ENCODE data around the gene PLCG2.

PLCG2 gene

DNA sequence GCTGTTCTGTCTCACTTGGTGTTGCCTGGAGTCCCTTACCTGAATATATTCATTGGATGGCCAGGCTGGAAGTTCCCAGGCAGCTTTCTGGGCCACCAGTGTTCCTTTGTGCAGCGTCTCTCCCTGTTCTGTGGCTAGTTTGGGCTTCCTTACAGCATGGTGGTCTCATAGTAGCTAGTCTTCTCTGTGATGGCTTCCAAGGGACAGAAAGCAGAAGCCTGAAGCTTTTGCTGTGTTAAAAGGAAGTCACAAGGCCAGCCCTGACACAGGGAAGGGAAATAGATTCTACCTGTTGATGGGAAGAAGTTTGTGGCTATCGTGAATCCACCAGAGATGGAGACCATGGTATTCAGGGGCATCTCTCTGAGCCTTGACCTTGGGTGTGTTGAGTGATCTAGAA is 34.6 kb downstream of the PLCG2 start:
- DNase-seq (ENCODE audit: insufficient read length, low spot score) (no peak), FAIRE-seq (no peak)

DNA sequence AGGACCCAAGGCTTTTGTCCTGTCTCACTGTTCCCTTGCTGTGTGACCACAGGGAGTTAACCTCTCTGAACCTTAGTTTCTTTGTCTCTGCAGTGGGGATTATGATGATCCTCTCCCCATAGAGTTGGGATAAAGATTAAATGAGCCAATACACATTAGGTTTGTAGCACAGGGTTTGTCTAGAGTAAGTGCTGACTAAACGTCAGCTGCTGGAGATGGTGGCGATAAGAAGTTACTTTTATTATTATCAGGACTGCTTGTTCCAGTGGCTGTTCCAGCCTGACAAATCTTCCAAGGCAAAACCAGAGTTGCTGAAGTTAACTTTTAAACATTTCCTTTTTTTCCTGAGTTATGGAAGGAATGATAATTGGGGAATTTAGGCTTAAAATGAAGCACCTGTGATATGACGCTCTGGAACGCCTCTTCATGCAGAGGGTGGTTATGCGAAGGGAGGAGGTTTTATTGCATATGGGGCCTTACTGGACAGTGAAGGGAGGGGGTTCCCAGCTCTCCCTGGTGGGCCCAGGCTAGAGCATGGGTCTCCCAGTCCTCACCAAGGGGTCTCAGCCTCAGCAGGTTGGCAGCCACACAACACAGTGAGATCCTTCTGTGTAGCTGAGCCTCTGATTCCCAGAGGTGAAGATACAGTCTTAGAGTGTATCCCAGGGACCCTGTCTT is 35.8 kb downstream of the PLCG2 start:
- no peak for DNase-seq (ENCODE audit: insufficient read length, low spot score)
- no peak for FAIRE-seq

DNA sequence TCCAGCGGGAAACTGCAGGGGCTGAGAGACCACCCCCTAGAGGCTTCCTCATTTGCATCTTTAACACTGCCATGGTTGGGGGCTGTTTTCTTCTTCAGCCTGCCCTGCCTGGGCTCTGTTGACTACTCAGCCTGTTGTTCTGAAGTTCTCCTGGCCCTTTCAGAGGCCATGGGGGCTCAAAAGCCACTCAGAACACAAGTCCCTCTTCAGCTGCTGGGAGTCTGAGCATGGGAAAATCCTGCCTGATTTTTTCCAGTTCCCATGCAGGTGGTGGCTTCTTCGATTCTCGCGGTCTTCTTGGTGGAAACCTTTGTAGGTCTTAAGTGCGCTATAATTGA is 36.3 kb downstream of the PLCG2 start:
- DNase-seq (ENCODE audit: insufficient read length, low spot score): no peak
- no peak for FAIRE-seq

DNA sequence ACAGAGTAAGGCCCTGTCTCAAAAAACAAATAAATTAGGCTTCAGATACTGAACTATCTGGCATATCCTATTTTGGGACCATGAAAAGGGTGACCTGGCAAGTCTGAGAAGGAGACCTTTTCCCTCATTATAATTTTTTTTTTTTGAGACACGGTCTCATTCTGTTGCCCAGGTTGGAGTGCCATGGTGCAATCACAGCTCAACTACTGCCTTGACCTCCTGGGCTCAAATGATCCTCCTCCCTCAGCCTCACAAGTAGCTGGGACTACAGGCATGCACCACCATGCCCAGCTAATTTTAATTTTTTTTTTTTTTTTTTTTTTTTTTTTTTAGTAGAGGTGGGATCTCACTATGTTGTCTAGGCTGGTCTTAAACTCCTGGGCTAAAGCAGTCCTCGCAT is 37.3 kb downstream of the PLCG2 start:
- DNase-seq (ENCODE audit: insufficient read length, low spot score) (no peak), FAIRE-seq (no peak)

DNA sequence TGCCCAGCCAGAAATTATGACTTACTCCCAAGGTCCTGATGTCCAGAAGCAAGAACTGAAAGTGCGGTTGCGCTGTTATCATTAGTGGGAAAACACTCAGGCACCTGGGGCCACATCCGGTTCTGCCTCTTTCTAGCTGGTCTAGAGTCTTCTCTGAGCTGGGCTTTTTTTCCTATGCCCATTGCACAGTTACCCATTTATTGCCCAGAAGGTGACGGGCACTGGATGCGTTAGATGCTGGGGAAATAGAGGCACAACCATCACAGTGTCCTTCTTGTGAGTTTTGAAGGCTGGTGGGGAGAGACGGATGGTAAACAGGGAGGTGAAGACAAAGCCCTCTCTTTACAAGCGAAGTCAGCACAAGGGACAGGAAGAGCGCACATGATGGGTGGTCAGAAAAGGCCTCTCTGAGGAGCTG is 37.7 kb downstream of the PLCG2 start:
- no peak for FAIRE-seq
- no peak for DNase-seq (ENCODE audit: insufficient read length, low spot score)

DNA sequence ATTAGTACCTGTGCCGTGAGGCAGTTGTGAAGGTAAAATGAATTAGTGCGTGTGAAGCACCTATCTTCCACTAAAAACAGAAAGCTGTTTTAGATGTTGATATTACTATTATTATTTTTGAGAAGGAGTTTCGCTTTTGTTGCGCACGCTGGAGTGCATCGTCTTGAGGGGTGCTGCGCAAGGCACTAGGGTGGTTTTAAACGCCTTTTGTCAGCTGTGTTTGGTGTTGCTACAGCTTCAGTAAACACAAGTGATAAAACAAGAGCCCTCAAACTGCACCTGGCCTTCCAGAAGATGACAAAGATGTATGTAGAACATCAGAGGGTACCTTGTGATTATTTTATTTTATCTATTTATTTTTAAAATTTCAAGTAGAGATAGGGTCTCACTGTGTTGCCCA is 38.2 kb downstream of the PLCG2 start:
- FAIRE-seq (no peak), DNase-seq (ENCODE audit: insufficient read length, low spot score) (no peak)

DNA sequence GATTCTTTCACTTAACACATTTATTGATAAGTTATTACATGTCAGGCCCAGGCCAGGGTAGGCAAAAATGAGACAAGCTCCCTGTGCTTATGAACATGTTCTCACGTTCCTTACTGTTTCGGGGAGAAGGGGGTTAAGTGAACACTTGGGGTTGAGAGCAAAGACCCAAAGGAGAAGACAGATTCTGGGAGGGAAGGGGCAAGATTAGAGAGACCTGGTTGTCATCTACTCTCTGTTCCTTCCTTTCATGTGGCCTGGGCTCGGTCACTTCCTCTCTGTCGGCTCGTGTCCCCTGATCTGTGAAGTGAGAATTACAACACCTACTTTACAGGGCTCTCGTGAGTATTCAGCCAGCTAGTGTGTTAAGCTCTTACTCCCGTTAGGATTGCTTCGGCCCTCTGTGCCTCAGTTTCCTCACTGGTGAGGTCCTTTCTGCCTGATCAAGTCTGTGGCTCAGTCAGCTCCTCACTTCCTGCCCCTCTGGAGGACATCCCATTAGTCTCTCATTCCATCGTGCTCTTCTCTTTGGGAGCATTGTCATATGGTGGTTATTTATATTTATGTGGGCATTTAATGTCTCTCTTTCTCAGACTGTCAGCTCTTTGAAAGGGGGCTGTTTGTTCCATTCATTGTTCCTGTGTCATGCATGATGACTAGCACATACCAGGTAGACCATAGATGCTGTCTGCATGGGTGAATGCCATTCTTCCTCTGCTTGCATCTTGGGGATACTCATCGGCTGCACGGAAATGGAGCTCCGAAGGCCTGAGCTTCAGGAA is 38.9 kb downstream of the PLCG2 start:
- no peak for FAIRE-seq
- DNase-seq (ENCODE audit: insufficient read length, low spot score): no peak

DNA sequence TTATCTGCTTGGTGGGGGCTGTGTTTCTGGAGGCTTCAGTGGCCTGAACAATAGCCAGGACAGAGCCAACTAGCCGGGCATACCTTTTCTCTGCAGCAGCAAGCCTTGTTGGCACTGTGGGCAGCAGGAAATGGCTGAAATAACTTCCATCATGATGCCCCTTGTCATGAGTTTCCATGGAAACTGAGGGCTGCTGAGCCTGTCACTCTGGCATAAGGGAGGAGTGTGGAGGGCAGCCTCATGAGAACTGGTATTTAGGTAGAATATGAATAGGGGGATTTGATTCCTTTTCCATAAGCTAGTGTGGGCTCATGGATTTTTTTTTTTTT is 39.4 kb downstream of the PLCG2 start:
- no peak for DNase-seq (ENCODE audit: insufficient read length, low spot score)
- FAIRE-seq: no peak

DNA sequence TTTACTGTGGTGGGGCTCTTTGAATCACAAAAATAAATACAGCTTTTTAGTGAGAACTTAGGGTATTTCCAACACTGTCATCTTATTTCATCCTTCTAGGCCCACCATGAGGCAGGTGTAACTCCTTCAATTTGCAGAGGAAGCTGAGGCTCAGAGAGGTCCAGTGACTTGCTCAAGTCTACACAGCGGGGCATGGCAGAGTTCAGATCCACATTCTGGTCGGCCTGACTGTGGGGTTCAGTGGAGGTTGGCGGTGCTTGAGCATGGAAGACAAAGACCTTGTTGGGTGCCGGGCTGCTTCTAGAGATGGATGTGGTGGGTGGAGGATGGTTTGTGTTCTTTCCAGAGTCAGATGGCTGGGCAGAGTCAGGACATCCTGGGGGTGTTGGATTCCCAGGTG is 39.8 kb downstream of the PLCG2 start:
- DNase-seq (ENCODE audit: insufficient read length, low spot score): no peak
- FAIRE-seq: no peak

DNA sequence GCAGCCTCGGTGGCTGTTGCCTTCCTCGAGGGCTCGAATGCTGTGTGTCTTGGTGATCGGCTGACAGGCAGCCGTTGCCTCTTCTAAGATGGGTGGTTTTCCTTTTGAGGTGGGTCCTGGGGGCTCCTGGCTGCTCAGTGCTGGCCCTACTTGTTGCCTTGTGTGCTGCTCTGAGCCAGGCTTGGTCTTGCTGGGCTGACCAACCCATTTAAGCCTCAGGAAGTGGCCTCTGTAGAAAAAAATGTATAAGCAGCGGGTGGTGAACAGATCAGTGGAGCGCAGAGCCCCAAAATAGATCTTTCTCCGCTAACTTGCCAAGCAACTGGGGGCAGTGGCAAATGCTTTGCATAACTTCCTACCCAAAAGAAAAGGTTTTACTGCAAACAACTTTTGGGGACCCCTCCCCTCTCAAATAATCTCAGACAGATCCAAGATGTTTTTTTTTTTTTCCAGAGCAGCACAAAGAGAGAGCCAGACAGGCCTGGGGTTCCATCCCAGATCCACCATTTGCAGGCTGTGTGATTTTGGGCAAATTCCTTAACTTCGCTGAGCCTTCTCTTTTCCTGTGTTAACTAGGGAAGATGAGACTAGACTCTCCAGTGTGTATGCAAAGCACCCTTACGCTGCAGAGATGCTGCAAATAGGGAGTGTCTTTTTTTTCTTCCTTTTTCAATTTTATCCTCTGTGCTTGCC is 42.5 kb downstream of the PLCG2 start:
- FAIRE-seq (no peak), DNase-seq (ENCODE audit: insufficient read length, low spot score) (no peak)

DNA sequence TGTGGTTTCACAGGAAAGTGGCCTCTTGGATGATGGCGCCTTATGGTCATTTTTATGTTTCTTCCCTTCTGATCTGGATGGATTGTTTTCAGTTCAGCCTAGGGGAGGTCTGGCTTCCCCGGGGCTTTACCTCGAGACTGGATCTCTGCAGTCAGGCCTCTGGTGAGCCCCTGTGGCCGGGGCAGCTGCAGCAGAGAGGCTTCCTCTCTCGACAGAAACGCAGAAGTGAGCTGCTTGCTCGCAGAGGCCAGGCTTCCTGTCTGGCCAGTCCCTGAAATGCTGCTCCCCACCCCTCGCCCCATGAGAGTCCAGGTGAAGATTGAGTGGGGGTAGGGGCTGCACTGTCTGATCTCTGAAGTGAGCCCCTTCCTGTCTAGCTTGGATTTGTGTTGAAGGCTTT is 44.0 kb downstream of the PLCG2 start:
- DNase-seq (ENCODE audit: insufficient read length, low spot score) (no peak), FAIRE-seq (no peak)

DNA sequence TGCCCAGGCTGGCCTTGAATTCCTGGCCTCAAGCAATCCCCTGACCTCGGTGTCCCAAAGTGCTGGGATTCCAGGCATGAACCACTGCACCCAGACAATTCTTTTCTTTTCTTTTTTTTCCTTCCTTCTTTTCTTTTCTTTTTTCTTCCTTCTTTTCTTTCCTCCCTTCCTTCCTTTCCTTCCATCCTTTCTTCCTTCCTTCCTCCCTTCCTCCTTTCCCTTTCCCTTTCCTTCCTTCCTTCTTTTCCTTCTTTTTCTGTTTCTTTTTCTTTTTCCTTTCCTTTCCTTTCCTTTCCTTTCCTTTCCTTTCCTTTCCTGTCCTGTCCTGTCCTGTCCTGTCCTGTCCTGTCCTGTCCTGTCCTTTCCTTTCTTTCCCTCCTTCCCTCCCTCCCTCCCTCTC is 44.6 kb downstream of the PLCG2 start:
- FAIRE-seq (no peak), DNase-seq (ENCODE audit: insufficient read length, low spot score) (no peak)

DNA sequence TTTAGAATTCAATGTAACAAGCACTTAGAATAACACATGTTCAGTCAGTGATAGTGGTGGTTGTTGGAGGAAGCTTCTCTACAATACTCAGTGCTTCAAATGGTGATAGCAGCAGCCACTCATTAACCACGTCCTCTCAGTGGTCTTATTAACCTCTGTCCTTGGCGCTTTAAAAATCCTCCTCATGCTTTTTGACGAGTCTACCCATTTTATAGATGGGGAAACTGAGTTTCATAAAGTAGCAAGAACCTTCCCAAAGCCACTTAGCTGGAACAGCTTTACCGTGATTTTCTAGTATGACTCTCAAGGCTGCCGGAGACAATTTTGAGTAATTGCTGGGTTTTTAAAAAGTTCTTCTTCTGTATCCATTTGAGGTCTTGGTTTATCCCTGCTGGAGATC is 47.4 kb downstream of the PLCG2 start:
- FAIRE-seq: no peak
- no peak for DNase-seq (ENCODE audit: insufficient read length, low spot score)

DNA sequence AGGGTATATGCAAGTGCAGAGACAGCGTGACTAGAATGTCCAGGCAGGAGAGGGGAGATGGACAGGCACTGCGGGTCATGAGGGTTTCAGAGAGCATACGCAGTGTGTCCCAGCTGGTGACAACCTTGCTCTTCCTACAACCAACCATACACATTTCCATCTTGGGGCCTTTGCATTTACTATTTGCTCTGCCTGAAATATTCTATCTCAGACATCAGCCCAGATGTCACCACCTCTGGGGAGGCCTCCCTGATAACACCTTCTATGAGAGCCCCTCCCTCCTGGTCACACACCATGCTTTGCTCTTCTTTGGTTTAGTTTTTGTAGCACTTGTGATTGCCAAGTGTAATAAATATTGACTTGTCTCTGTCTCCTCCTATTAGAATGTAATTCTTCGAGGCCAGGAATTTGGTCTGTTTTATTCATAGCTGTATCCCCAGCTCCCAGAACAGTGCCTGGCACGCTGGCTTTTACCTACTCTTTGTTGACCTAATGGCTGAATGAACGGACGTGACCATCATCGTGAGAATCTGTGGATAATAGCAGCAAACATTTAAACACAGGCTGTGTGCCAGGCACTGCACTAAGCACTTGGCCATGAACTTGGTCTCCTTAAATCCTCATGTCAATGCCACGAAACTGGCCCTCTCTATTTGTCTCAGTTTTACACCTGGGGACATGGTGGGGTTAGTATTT is 51.9 kb downstream of the PLCG2 start:
- FAIRE-seq: no peak
- no peak for DNase-seq (ENCODE audit: insufficient read length, low spot score)

DNA sequence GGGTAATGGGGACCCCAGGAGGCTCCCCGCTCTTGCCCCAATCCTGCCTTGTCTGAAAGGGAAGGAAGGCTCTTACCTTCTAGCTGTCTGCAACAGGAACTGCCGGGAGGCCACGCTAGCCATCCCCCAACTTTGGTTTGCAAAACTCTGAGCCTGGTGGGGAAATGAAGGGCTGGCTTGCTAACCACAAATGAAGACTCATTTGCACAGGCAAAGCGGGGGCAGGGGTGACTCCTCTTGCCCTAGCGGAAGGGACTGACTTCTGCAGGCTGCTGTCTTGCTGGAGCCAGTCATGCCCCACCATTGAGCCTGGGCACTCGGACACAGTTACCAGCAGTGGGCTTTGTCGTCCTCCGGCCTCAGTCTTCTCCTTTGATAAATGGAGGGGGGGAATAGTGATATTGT is 52.6 kb downstream of the PLCG2 start:
- DNase-seq (ENCODE audit: insufficient read length, low spot score): no peak
- no peak for FAIRE-seq

DNA sequence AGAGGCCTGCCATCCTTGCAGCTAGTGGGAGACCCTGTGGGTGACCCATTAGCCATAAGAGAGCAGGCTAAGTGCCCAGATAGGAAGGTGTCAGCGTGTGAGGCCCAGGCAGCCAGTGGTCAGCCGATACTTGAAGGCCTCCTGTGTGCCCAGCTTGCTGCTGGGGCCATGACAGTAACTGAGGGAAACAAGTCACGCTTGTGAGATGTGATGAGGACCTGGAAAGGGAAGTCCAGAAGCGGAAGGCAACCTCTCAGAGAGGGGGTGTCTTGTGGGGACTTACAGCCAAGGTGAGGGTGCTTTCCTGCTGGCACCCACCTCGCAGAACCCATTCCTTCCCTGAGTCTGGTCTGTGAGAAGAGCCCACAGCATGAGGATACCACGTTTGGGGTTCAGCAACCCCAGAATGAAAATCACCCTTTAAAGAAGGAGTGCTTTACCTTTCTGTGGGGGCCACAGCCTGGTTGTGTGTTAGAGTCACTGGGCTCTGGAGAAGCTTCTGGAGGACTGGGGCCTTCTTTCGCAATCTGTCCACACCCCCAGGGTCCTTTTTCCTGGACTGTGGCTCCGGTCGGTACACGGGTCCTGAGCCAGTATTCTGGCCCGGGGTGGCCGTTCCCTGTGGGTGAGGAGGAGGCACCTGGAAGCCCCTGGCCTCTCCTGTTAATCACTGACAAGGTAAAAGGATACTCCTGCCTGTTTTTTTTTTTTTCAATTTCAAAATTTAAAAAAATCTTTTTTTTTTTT is 53.9 kb downstream of the PLCG2 start:
- FAIRE-seq (no peak), DNase-seq (ENCODE audit: insufficient read length, low spot score) (no peak)

DNA sequence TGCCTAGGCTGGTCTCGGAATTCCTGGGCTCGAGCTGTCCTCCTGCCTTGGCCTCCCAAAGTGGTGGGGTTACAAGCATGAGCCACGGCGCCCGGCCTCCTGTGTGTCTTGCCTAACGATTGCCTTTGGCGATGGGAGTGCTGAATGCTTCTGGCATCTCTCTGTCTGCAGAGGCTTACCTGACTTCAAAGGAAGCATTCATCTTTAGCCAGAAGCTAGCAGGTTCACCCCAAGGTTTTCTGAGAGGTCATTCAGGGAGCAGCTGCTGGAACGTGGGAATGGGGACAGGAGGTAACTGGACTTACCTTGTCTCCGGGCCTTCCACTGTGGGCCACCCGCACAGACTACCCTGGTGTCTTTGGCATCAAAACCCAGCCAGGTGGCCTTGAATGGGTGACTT is 54.7 kb downstream of the PLCG2 start:
- DNase-seq (ENCODE audit: insufficient read length, low spot score) (no peak), FAIRE-seq (no peak)

DNA sequence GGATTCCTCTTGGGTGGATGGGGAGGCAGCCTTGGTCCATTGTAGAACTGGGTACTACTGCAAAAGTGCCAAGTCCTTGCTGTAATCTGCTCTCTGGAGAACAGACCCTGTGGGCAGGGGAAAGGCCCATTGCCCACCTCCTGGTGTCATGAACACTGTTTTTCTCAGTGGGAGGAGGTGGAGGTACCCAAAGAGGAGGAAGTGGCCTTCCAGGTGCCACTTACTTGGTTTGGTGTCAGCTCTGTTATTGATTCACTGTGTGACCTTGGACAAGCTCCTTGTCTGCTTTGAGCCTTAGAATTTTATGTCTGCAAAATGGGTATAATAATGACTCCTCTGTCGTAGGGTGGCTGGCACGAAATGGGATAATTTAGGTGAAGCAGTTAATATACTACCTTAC is 55.8 kb downstream of the PLCG2 start:
- no peak for FAIRE-seq

DNA sequence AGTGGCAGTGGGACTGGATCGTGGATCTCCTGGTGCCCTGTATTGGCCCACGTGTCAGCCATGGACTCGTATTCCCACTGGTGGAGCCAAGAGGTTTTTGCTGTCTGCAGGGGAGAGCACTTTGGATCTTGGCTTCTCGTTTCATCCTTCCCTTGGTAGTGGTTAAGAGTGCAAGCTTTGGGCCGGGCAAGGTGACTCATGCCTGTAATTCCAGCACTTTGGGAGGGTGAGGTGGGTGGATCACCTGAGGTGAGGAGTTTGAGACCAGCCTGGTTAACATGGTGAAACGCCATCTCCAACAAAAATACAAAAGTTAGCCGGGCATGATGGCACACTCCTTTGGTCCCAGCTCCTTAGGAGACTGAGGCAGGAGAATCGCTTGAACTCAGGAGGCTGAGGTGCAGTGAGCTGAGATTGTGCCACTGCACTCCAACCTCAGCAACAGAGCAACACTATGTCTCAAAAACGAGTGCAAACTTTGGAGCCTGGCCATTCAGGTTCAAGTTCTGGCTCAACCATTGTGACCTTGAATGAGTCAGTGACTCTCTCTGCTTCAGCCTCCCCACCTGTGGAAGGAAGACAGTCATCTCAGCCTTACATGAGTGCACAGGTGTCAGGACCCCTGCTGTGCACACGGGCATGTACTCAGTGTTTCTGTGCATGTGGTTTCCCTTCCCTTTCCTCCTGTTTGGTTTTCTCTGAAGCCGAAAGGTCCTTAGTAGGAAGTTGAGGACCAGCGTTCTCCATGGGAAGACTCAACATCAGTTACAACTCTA is 57.4 kb downstream of the PLCG2 start:
- peak; percentile 36 for FAIRE-seq
- DNase-seq (ENCODE audit: insufficient read length, low spot score): no peak

More for the DNA sequence above, 55.8 kb downstream of the PLCG2 start:
- DNase-seq (ENCODE audit: insufficient read length, low spot score): no peak

DNA sequence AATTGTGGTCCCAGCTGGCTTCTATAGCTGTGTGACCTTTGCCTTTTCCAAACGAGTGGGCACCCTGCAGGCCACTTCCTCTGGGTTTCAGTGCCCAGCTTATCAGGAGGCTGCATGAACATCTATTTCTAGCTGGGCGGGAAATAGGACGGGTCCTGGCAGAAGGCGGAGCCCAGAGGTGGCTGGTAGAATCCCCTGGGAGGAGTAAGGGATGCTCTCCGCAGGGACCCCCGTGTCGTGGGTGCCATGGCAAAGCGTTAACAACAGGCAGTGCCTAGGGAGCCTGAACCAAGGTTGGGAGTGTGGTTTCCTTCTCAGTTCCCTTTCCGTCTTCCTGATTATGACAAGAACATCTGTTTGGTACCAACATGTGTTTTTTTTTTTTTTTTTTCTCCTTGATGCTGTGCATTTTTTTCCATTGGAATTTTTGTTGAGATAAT is 58.2 kb downstream of the PLCG2 start:
- no peak for FAIRE-seq
- DNase-seq (ENCODE audit: insufficient read length, low spot score): no peak
